ENCODE data around the gene SLC6A12. TPM values are rescaled to one million over a fixed set of nuclear protein-coding genes. Genes with fewer than 3 reads are reported as not detected.

The SLC6A12 gene
- total RNA-seq, 1 experiment from 2014 or later: 0.17 TPM

- Histone ChIP-seq H3K4ac (ENCODE audit: low read depth, low read length) (no peak overlapping the region), H2BK5ac (ENCODE audit: insufficient read length, low read length) (no peak overlapping the region), H2BK12ac (ENCODE audit: insufficient read length, low read depth, low read length) (no peak overlapping the region), H3K79me1 (ENCODE audit: insufficient read depth, low read depth, low read length, poor library complexity, severe bottlenecking) (no peaks in the 10 kb centered on the region), H3K4me1 (ENCODE audit: insufficient read depth, low read length) (no peaks in the 10 kb centered on the region), H3K23me2 (ENCODE audit: insufficient read length, low read depth, low read length, poor library complexity, severe bottlenecking) (peaks cover 3% of the 10 kb centered on the region), H3K23ac (ENCODE audit: insufficient read length, low read depth, low read length) (no peak overlapping the region), H3K18ac (ENCODE audit: insufficient read length, low read depth, low read length) (no peak overlapping the region), H3K56ac (ENCODE audit: insufficient read length, low read depth, low read length) (no peak overlapping the region), H4K20me1 (ENCODE audit: control insufficient read depth, insufficient read depth, insufficient read length) (no peaks in the 10 kb centered on the region), H4K8ac (replicated peaks; ENCODE audit: insufficient read length, low read depth, low read length) (no peak overlapping the region), H3K79me2 (ENCODE audit: insufficient read depth, low read length) (no peaks in the 10 kb centered on the region), H2BK15ac (ENCODE audit: low read depth, low read length) (no peak overlapping the region), H2BK20ac (ENCODE audit: low read depth, low read length, poor library complexity, severe bottlenecking) (no peak overlapping the region), H3K4me2 (ENCODE audit: insufficient read depth, insufficient read length, low read length) (peak overlapping the region; percentile 14), H3K9ac (ENCODE audit: extremely low read depth, insufficient read length, low read length) (no peak overlapping the region), H3K27ac (ENCODE audit: insufficient read length, low read depth, low read length) (no peak overlapping the region), H3K27me3 (ENCODE audit: insufficient read depth, low read length) (no peaks in the 10 kb centered on the region), H4K5ac (ENCODE audit: insufficient read length, low read depth, low read length) (no peak overlapping the region), H2BK120ac (ENCODE audit: low read depth, low read length, poor library complexity, severe bottlenecking) (no peak overlapping the region), H3T11ph (ENCODE audit: low read length) (no peak overlapping the region), H3K14ac (ENCODE audit: insufficient read depth, low read length) (no peak overlapping the region), H2AK5ac (ENCODE audit: insufficient read length, low read length) (no peak overlapping the region), H4K91ac (ENCODE audit: insufficient read length, low read depth, low read length) (no peak overlapping the region), H2AFZ (ENCODE audit: low read length) (no peak overlapping the region), H3K9me3 (ENCODE audit: control insufficient read depth, low read depth, low read length) (no peaks in the 10 kb centered on the region)
- peak; percentile 100 for TF ChIP-seq CTCF (conservative IDR thresholded peaks at IDR 0.05)
- no CpG with 5 or more reads among the region's 17 CpGs for WGBS (ENCODE audit: extremely low coverage, insufficient read length, low lambda C conversion rate)
- no peak overlapping the region for H3K4me3 Mint-ChIP-seq
- peak; percentile 97 for DNase-seq
- H3K9me3 Mint-ChIP-seq: no peaks in the 10 kb centered on the region
- H3K27me3 Mint-ChIP-seq (ENCODE audit: low read depth): peaks cover 44% of the 10 kb centered on the region
- peaks cover 4 to 10% of the 10 kb centered on the region in 2 experiments for H3K4me1 Mint-ChIP-seq
- H3K36me3 Mint-ChIP-seq (ENCODE audit: insufficient read depth in 1 of 3, low read depth in 3 of 3): no peaks in the 10 kb centered on the region
- no peak overlapping the region for H3K27ac Mint-ChIP-seq
These were observed 6.0 kb upstream of the SLC6A12 start for GRCh38 chr12:219891-220352.
